ENCODE results near the gene KRT8. TPM values are rescaled to one million over a fixed set of nuclear protein-coding genes. Genes with fewer than 3 reads are reported as not detected.
A peak's percentile ranks its signal among the peaks of the same experiment; 100 is the strongest.

The KRT8 gene
- polyA plus RNA-seq, 1 of the 3 experiments (the other 2 are of a cell fraction): 49.4 TPM

- ChIA-PET CTCF (interaction anchor here (1.3 to 2.5 kb wide), 3 partner anchors 40 to 56 kb away, joined by 6 to 13 read pairs (median 7); no protein-coding TSS in a partner anchor), POLR2A (no interaction called here)
- H3K9ac ChIP-seq: peak overlapping the region; percentile 69
- TF ChIP-seq MXI1 (IDR thresholded peaks at IDR 0.05; ENCODE audit: low read depth, low read length) (no peak), FOSL2 (IDR thresholded peaks at IDR 0.05; ENCODE audit: borderline replicate concordance, low read depth) (peak; percentile 79), MAX (IDR thresholded peaks at IDR 0.05; ENCODE audit: low read depth) (peak; percentile 42; the same call in 1 of the 2 replicates), JUND (IDR thresholded peaks at IDR 0.05) (peak; percentile 79), FOXJ3 (CRISPR knock-in tag; IDR thresholded peaks at IDR 0.05) (no peak), REST (IDR thresholded peaks at IDR 0.05; ENCODE audit: low read depth, low read length) (peak; percentile 51; the same call in 1 of the 2 replicates), EZH2phosphoT487 (IDR thresholded peaks at IDR 0.05; ENCODE audit: borderline replicate concordance, low read depth) (no peak), CTCF (IDR thresholded peaks at IDR 0.05) (no peak), USF1 (IDR thresholded peaks at IDR 0.05; ENCODE audit: borderline replicate concordance, low read depth) (no peak), YY1 (IDR thresholded peaks at IDR 0.05; ENCODE audit: low read depth) (0 out of 2 replicates have a peak, but pooled peaks have one; percentile 38), RXRA (IDR thresholded peaks at IDR 0.05; ENCODE audit: borderline replicate concordance, low read depth) (peak; percentile 96), GABPA (IDR thresholded peaks at IDR 0.05; ENCODE audit: low read depth) (no peak), MEF2A (IDR thresholded peaks at IDR 0.05; ENCODE audit: borderline replicate concordance, low read depth) (0 out of 2 replicates have a peak, but pooled peaks have one; percentile 18), TEAD4 (IDR thresholded peaks at IDR 0.05; ENCODE audit: borderline replicate concordance, insufficient read depth) (peak; percentile 84), RCOR1 (IDR thresholded peaks at IDR 0.05; ENCODE audit: low read length) (no peak), RFX5 (IDR thresholded peaks at IDR 0.05; ENCODE audit: low read length) (no peak), IRF3 (IDR thresholded peaks at IDR 0.05; ENCODE audit: low read depth, low read length) (no peak), EP300 (IDR thresholded peaks at IDR 0.05; ENCODE audit: borderline replicate concordance in 1 of 2, low read depth in 1 of 2, low read length in 1 of 2) (peak; percentile 18 to 94; a peak in 1 of 4 replicates), PBX3 (IDR thresholded peaks at IDR 0.05) (peak; percentile 91), POLR2AphosphoS5 (IDR thresholded peaks at IDR 0.05; ENCODE audit: low read depth, low read length) (peak; percentile 60), NFIC (IDR thresholded peaks at IDR 0.05; ENCODE audit: borderline replicate concordance) (peak; percentile 66), GATA2 (CRISPR knock-in tag; IDR thresholded peaks at IDR 0.05) (no peak), RAD21 (IDR thresholded peaks at IDR 0.05; ENCODE audit: low read length) (no peak)
Measured at GRCh38 chr12:52924764-52925716, 20.2 kb upstream of the KRT8 start.

More at GRCh38 chr12:52924764-52925716, 20.2 kb upstream of the KRT8 start:
- Histone ChIP-seq H3K79me2 (ENCODE audit: insufficient read depth) (no peaks in the 10 kb centered on the region), H2AFZ (ENCODE audit: low read depth) (peak overlapping the region; percentile 55; the same call in 1 of the 2 replicates), H3K36me3 (replicated peaks in 1 of 2; ENCODE audit: control insufficient read depth in 1 of 2, insufficient read depth in 2 of 2, low read length in 1 of 2) (no peaks in the 10 kb centered on the region), H4K20me1 (ENCODE audit: insufficient read depth) (no peaks in the 10 kb centered on the region), H3K9me2 (no peaks in the 10 kb centered on the region), H3K4me1 (ENCODE audit: control insufficient read depth in 1 of 2, insufficient read depth in 2 of 2, low read depth in 1 of 2, low read length in 1 of 2) (peaks cover 4 to 35% of the 10 kb centered on the region in 2 experiments; a peak in 3 of 4 replicates), H3K4me2 (peak overlapping the region; percentile 71), H3K27me3 (ENCODE audit: insufficient read depth) (no peaks in the 10 kb centered on the region), H3K9me3 (no peaks in the 10 kb centered on the region), H3K4me3 (ENCODE audit: low read depth in 2 of 2, low read length in 1 of 2) (no peak overlapping the region; a peak in 1 of 4 replicates), H3F3A (replicated peaks; ENCODE audit: insufficient read depth) (peaks cover 36% of the 10 kb centered on the region), H3K27ac (ENCODE audit: low read depth in 2 of 2, low read length in 1 of 2) (peak overlapping the region; percentile 70 to 97; a peak in 3 of 4 replicates)
- DNase-seq: no peak
- 28% methylated on average over 11 of the region's 11 CpGs for WGBS (ENCODE audit: low lambda C conversion rate)

All from SK-N-SH (cell line).